A673 (cell line): Measurements from ENCODE around the gene CRABP1. TPM values are rescaled to one million over a fixed set of nuclear protein-coding genes. Genes with fewer than 3 reads are reported as not detected.

Source experiments
- BruUV-seq: library from RNA; stranded (reverse); fragments of 400-500 nt; replicated peaks from 2 replicates; lab custom pipeline; 2021; lab: Mats Ljungman, UMichigan
- CTCF ChIA-PET: fragments of 300-600 bp; sonication (Branson Sonifier 250); formaldehyde crosslinking; loops from one replicate; lab custom pipeline; 2022; ENCODE audit warnings: antibody characterized with exemption; lab: Charles Lee
- POLR2A ChIA-PET: fragments of 300-600 bp; sonication (Branson Sonifier 250); formaldehyde crosslinking; loops from one replicate; lab custom pipeline; 2022; ENCODE audit warnings: antibody characterized with exemption; ENCODE audit not compliant: low non-redundant PET; lab: Charles Lee
- DNase-seq: peaks from one replicate; pipeline ENCODE4 v3.0.0-alpha.2; 2015; ENCODE audit warnings: low spot score
- H3K27ac ChIP-seq: fragments of 200-600 bp; sonication (generic); 2 replicates; pipeline ENCODE4 v1.5.1; 2016; ENCODE audit warnings: mixed run types, low read depth, mild to moderate bottlenecking, mixed read lengths, antibody characterized with exemption, low read length; ENCODE audit not compliant: poor library complexity, severe bottlenecking
- H3K27me3 ChIP-seq: fragments of 200-600 bp; sonication (generic); replicated peaks from 2 replicates; pipeline ENCODE4 v1.6.1; 2017; ENCODE audit warnings: mixed run types, low read depth, mild to moderate bottlenecking, mixed read lengths, antibody characterized with exemption, low read length; ENCODE audit not compliant: insufficient read depth, poor library complexity
- H3K36me3 ChIP-seq: fragments of 200-600 bp; sonication (generic); 2 replicates; pipeline ENCODE4 v1.6.1; 2016; ENCODE audit warnings: mixed run types, mild to moderate bottlenecking, mixed read lengths, antibody characterized with exemption, low read length; ENCODE audit not compliant: insufficient read depth, poor library complexity, severe bottlenecking
- H3K4me1 ChIP-seq: fragments of 200-600 bp; sonication (generic); 2 replicates; pipeline ENCODE4 v1.6.1; 2017; ENCODE audit warnings: mixed run types, mild to moderate bottlenecking, mixed read lengths, antibody characterized with exemption, low read length; ENCODE audit not compliant: insufficient read depth, poor library complexity, severe bottlenecking
- H3K4me3 ChIP-seq: fragments of 200-600 bp; sonication (generic); 2 replicates; pipeline ENCODE4 v1.5.1; 2016; ENCODE audit warnings: low read depth, mixed run types, mild to moderate bottlenecking, mixed read lengths, low read length; ENCODE audit not compliant: poor library complexity, severe bottlenecking
- H3K9me3 ChIP-seq: fragments of 200-600 bp; sonication (generic); 2 replicates; pipeline ENCODE4 v1.6.1; 2016; ENCODE audit warnings: mixed run types, low read depth, mild to moderate bottlenecking, mixed read lengths, antibody characterized with exemption, low read length; ENCODE audit not compliant: poor library complexity, severe bottlenecking
- CTCF ChIP-seq: fragments of 300-800, 200-600 bp; sonication (generic); conservative IDR thresholded peaks from 2 replicates; pipeline ENCODE4 v1.5.1; 2017; ENCODE audit warnings: low read depth, mild to moderate bottlenecking, antibody characterized with exemption, low read length, moderate library complexity, mixed read lengths
- EZH2 ChIP-seq: fragments of 200-600 bp; sonication (generic); IDR thresholded peaks from 2 replicates; pipeline ENCODE4 v1.6.1; 2017; ENCODE audit warnings: borderline replicate concordance, low read depth, mild to moderate bottlenecking, mixed read lengths, antibody characterized with exemption, low read length; ENCODE audit not compliant: poor library complexity, severe bottlenecking
- intact Hi-C: fragments of 100-400 bp; cut with micrococcal nuclease; formaldehyde crosslinking; loops from one replicate; pipeline ENCODE4 v1.10.0; 2022; ENCODE audit not compliant: unreplicated experiment
- total RNA-seq: library from RNA; stranded (reverse); gene quantifications from 2 replicates; pipeline ENCODE4 v1.2.3, GENCODE V29; 2021

The CRABP1 gene
- total RNA-seq, 1 experiment from 2014 or later: 61.2 TPM

- H3K27me3 ChIP-seq: no peaks in the 10 kb centered on the region
- peak; percentile 96 for DNase-seq
- H3K4me3 ChIP-seq: no peak overlapping the region
- no peak for TF ChIP-seq EZH2
- TF ChIP-seq CTCF: no peak
- peaks cover 22% of the 10 kb centered on the region for H3K4me1 ChIP-seq
- H3K36me3 ChIP-seq: no peaks in the 10 kb centered on the region
- ChIA-PET POLR2A (no interaction called here), CTCF (no interaction called here)
- intact Hi-C loops: no loop called here
- H3K27ac ChIP-seq: peak overlapping the region; percentile 59
- no TSS peak for BruUV-seq
- H3K9me3 ChIP-seq: no peaks in the 10 kb centered on the region
Measured at GRCh38 chr15:78322243-78322642, 17.9 kb upstream of the CRABP1 start.

GRCh38 chr15:78322724-78323521 is 17.2 kb upstream of the CRABP1 start:
- ChIA-PET POLR2A (no interaction called here), CTCF (no interaction called here)
- Histone ChIP-seq H3K36me3 (no peaks in the 10 kb centered on the region), H3K27me3 (no peaks in the 10 kb centered on the region), H3K9me3 (no peaks in the 10 kb centered on the region), H3K4me1 (peaks cover 22% of the 10 kb centered on the region), H3K4me3 (no peak overlapping the region), H3K27ac (peak overlapping the region; percentile 40)
- DNase-seq: no peak
- TF ChIP-seq CTCF: no peak
- BruUV-seq: no TSS peak
- intact Hi-C loops: no loop called here

- BruUV-seq: no TSS peak
- no peak for DNase-seq
- ChIA-PET POLR2A (no interaction called here), CTCF (no interaction called here)
- Histone ChIP-seq H3K36me3 (no peaks in the 10 kb centered on the region), H3K27ac (no peak overlapping the region), H3K4me3 (no peak overlapping the region), H3K27me3 (no peaks in the 10 kb centered on the region), H3K9me3 (no peaks in the 10 kb centered on the region), H3K4me1 (peaks cover 22% of the 10 kb centered on the region)
- intact Hi-C loops: no loop called here
- TF ChIP-seq EZH2 (no peak), CTCF (no peak)
Measured at GRCh38 chr15:78323693-78324092, 16.5 kb upstream of the CRABP1 start.
